Frontal cortex (tissue), 4 donors: ENCODE results near the gene SEMA4A. TPM values are rescaled to one million over a fixed set of nuclear protein-coding genes. Genes with fewer than 3 reads are reported as not detected.
"Not testable (repeated sequence)": the region's sequence is repeated elsewhere in the genome, so short reads cannot be mapped to it uniquely, and the experiment has no call there.

Experiments used
- DNase-seq, 2 donors: peaks; one replicate each; pipeline ENCODE4 v3.0.0; 2012; ENCODE audit warnings: low spot score in 2 of 2
- FAIRE-seq: peaks from 2 replicates; lab custom pipeline; 2012; peaks lifted over from hg19 to GRCh38; lab: Jason Lieb, UNC
- total RNA-seq: library from RNA; depleted of rRNA; stranded (reverse); fragments of >200 nt; gene quantifications from one replicate; pipeline ENCODE4 v1.2.3, GENCODE V29; 2014
- donor health status: control.
- donor health status: control.
- donor health status: control.

The SEMA4A gene
- total RNA-seq, 1 donor from 2014 or later = 22.0 TPM

- not testable (repeated sequence) for FAIRE-seq, DNase-seq
These were observed 28.1 kb downstream of the SEMA4A start for GRCh38 chr1:156181391-156181924.

DNA sequence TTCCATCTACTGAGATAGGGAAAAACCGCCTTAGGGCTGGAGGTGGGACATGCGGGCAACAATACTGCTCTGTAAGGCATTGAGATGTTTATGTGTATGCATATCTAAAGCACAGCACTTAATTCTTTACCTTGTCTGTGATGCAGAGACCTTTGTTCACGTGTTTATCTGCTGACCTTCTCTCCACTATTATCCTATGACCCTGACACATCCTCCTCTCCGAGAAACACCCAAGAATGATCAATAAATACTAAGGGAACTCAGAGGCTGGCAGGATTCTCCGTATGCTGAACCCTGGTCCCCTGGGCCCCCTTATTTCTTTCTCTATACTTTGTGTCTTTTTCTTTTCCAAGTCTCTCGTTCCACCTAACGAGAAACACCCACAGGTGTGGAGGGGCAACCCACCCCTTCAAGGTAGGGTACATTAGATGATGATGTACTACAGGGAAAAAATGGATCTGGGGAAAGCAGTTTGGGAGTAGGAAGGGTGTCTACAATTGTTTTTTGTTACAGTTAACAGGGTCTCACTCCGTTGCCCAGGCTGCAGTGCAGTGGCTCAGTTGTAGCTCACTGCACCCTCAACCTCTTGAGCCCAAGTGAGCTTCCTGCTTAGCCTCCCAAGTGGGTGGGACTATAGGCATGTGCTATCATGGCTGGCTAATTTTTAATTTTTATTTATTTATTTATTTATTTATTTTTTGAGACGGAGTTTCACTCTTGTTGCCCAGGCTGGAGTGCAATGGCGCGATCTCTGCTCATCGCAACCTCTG, 28.8 kb downstream of the SEMA4A start:
- not testable (repeated sequence) for FAIRE-seq, DNase-seq

GRCh38 chr1:156186347-156187177, 33.2 kb downstream of the SEMA4A start:
- not testable (repeated sequence) for DNase-seq, FAIRE-seq

GRCh38 chr1:156190265-156190664, 36.9 kb downstream of the SEMA4A start:
- not testable (repeated sequence) for DNase-seq, FAIRE-seq

DNA sequence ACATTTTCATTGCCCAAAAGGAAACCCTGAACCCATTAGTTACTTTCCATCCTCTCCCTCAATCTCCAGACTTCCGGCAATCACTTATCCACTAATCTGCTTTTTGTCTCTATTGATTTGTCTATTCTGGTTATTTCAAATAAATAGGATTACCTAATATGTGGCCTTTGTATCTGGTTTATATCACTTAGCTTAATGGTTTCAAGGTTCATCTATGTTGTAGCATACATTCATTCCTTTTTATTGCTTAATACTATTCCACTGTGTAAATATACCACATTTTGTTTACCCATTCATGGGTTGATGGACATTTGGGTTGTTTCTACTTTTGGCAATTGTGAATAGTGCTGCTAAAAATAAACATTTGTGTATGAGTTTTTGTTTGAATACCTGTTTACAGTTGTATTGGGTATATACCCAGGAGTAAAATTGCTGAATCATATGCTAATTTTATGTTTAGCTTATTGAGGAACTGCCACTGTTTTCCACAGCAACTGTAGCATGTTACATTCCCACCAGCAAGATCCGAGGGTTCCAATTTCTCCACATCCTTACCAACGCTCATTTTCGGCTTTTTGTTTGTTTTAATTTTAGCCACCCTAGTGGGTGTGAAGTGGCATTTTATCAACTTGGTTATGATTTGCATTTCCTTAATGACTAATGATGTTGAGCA, 38.0 kb downstream of the SEMA4A start:
- no peak for DNase-seq
- FAIRE-seq = no peak

GRCh38 chr1:156193208-156193487, 39.8 kb downstream of the SEMA4A start:
- FAIRE-seq (no peak), DNase-seq (no peak)

DNA sequence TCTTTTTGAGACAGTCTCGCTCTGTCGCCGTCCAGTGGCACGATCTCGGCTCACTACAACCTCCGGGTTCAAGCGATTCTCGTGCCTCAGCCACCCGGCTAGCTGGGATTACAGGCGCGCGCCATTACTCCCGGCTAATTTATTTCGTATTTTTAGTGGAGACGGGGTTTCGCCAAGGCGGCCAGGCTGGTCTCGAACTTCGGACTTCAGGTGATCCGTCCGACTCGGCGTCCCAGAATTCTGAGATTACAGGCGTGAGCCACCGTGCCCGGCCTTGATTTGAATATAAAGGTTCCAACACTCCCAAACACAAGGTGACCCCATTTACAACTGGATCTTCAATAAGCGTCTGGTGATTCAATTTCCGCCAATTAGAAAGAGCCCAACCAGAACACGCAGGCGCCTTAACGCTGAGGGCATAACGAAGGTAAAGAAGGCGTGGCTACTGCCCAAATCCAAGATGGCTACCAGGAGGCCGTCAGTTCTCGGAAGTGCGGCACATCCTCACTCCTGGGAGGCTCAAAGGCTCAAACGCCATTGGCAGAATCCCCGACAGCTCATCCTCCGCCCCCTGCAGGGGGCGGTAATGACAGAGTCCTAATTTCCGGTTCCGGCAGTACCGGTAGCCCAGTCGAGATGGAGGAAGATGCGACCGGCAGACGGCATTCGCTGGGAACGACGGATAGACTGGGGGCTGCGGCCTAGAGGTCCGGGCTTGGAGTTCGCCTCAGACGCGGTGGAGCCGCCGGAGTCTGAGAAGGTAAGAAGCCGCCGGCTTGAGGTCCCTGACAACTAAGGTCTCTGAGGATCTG, 40.3 kb downstream of the SEMA4A start, which contains the start of gene SLC25A44:
Gene SLC25A44 (plus strand): TSS at position 617 of the 812 bp plus-strand sequence. CDS start 5,744 bp downstream, outside the sequence.
- DNase-seq (peak; percentile 78 to 90), FAIRE-seq (peak; percentile 96)

- no peak for DNase-seq
These were observed 40.9 kb downstream of the SEMA4A start for GRCh38 chr1:156194300-156194652.

DNA sequence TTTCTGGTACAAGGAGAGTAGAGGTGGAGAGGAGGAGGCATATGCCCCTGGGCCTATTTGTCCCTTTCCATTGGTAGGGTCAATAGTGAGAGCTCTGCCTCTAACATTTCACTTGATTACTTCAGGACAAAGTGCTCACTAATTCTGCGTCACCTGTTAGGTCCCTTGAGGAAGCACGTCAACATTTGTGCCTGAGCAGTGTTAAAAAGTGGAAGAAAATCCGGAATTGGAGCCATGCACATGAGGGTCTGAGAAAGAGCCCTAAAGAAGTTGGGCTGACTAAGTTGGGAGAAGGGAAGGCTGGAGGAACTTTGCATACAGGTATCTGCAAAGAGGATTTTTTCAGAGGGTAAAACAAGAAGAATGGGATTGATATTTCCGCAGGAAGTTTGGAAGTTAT, 42.5 kb downstream of the SEMA4A start:
- DNase-seq (no peak), FAIRE-seq (no peak)

More at GRCh38 chr1:156194300-156194652, 40.9 kb downstream of the SEMA4A start:
- no peak for FAIRE-seq

GRCh38 chr1:156196445-156196844, 43.1 kb downstream of the SEMA4A start:
- FAIRE-seq (no peak), DNase-seq (no peak)

- FAIRE-seq = no peak
- DNase-seq = no peak
These were observed 45.5 kb downstream of the SEMA4A start for GRCh38 chr1:156198831-156199349.

GRCh38 chr1:156200044-156200443, 46.7 kb downstream of the SEMA4A start:
- FAIRE-seq (no peak), DNase-seq (no peak)

- DNase-seq (no peak), FAIRE-seq (no peak)
These were observed 49.9 kb downstream of the SEMA4A start for GRCh38 chr1:156203331-156203730.

DNA sequence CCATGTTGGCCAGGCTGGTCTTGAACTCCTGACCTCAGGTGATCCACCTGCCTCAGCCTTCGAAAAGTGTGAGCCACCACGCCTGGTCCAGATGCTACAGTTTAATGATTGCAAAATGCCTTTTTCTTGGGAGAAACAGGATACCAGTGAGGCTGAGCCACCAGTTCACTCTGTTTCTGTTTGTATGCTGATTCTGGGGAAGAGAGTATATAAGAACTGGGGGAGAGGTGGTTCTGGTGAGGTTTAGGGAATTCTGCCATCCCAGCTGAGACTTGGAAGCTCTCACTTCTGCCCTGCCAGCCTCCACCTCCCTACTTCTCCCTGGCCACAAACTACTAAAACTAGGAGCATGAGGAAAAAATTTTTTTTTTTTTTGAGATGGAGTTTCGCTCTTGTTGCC, 51.3 kb downstream of the SEMA4A start:
- DNase-seq = no peak
- FAIRE-seq = no peak

- FAIRE-seq (no peak), DNase-seq (no peak)
These were observed 57.9 kb downstream of the SEMA4A start for GRCh38 chr1:156211243-156211642.

GRCh38 chr1:156212130-156212529, 58.7 kb downstream of the SEMA4A start:
- DNase-seq = no peak
- no peak for FAIRE-seq

DNA sequence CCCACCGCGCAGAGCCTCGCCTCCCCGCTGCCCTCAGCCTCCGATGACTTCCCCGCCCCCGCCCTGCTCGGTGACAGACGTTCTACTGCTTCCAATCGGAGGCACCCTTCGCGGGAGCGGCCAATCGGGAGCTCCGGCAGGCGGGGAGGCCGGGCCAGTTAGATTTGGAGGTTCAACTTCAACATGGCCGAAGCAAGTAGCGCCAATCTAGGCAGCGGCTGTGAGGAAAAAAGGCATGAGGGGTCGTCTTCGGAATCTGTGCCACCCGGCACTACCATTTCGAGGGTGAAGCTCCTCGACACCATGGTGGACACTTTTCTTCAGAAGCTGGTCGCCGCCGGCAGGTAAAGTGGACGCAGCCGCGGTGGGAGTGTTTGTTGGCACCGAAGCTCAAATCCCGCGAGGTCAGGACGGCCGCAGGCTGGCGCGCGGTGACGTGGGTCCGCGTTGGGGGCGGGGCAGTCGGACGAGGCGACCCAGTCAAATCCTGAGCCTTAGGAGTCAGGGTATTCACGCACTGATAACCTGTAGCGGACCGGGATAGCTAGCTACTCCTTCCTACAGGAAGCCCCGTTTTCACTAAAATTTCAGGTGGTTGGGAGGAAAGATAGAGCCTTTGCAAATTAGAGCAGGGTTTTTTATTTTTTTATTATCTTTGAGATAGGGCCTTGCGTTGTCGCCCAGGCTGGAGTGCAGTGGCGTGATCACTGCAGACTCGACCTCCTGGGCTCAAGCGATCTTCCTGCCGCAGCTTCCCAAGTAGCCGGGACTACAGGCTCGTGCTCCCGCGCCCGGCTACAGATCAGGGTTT, 59.7 kb downstream of the SEMA4A start, which contains the start of gene PMF1:
Gene PMF1 (plus strand): TSS at position 175 of the 811 bp plus-strand sequence. CDS start 9 bp downstream, at position 184.
- FAIRE-seq = no peak

GRCh38 chr1:156213644-156213966, 60.2 kb downstream of the SEMA4A start:
- FAIRE-seq (no peak), DNase-seq (no peak)

More for the DNA sequence above, 59.7 kb downstream of the SEMA4A start, which contains the start of gene PMF1:
- peak; percentile 93 to 98 for DNase-seq
